Measurements from ENCODE around the gene DHX30.

- no peak for TF ChIP-seq EZH2 (IDR thresholded peaks at IDR 0.05; ENCODE audit: borderline replicate concordance, low read length)
- no peak for TF ChIP-seq CTCF (IDR thresholded peaks at IDR 0.05; ENCODE audit: low read length)
Measured at GRCh38 chr3:47782446-47783308, 20.3 kb upstream of the DHX30 start.
